K562 (cell line): ENCODE data around the gene NTSR2.

Experiments used
- EP300 ChIP-seq: IDR thresholded peaks from 2 replicates; pipeline ENCODE4 v1.6.1; 2012; ENCODE audit warnings: low read length, improper control_type of control experiment
- GATA2 ChIP-seq: sonication (generic); formaldehyde crosslinking; IDR thresholded peaks from 2 replicates; pipeline ENCODE4 v1.4.0; 2020; ENCODE audit warnings: mild to moderate bottlenecking, missing genetic modification reagents
- L3MBTL2 ChIP-seq: fragments of 450-650 bp; IDR thresholded peaks from 2 replicates; pipeline ENCODE4 v1.6.1; 2016; ENCODE audit warnings: mild to moderate bottlenecking, moderate library complexity
- PML ChIP-seq: IDR thresholded peaks from 2 replicates; pipeline ENCODE4 v1.6.1; 2012; ENCODE audit warnings: low read length, inconsistent platforms
- POLR2A ChIP-seq: fragments of 450-650 bp; conservative IDR thresholded peaks from 2 replicates; pipeline ENCODE4 v1.6.1; 2016
- ZNF143 ChIP-seq: sonication (generic); formaldehyde crosslinking; IDR thresholded peaks from 2 replicates; pipeline ENCODE4 v1.9.0; 2022; ENCODE audit warnings: mild to moderate bottlenecking, missing genetic modification reagents
- ZNF644 ChIP-seq: fragments of 200-800 bp; sonication (Bioruptor generic); IDR thresholded peaks from 2 replicates; pipeline ENCODE4 v1.6.1; 2016; ENCODE audit warnings: low read depth, missing genetic modification characterization, missing compliant biosample characterization
- ZNF766 ChIP-seq: fragments of 200-800 bp; sonication (Bioruptor generic); conservative IDR thresholded peaks from 2 replicates; pipeline ENCODE4 v1.6.1; 2016; ENCODE audit warnings: missing genetic modification characterization, missing compliant biosample characterization
- ZZZ3 ChIP-seq: fragments of 450-650 bp; IDR thresholded peaks from 2 replicates; pipeline ENCODE4 v1.6.1; 2016; ENCODE audit warnings: antibody characterized with exemption, mild to moderate bottlenecking, moderate library complexity
- TF ChIP-seq, protein P1 (sequence below), 3 experiments: IDR thresholded peaks in 2 of 3; conservative IDR thresholded peaks in 1 of 3; 2 replicates each; pipeline ENCODE4 v1.5.1; 2011 to 2012; ENCODE audit warnings: low read length in 3 of 3, mild to moderate bottlenecking in 3 of 3, control low read depth in 2 of 3, improper control_type of control experiment in 1 of 3, inconsistent platforms in 1 of 3, low read depth in 1 of 3, mixed read lengths in 1 of 3, moderate library complexity in 1 of 3; ENCODE audit not compliant: insufficient read depth in 2 of 3

DNA sequence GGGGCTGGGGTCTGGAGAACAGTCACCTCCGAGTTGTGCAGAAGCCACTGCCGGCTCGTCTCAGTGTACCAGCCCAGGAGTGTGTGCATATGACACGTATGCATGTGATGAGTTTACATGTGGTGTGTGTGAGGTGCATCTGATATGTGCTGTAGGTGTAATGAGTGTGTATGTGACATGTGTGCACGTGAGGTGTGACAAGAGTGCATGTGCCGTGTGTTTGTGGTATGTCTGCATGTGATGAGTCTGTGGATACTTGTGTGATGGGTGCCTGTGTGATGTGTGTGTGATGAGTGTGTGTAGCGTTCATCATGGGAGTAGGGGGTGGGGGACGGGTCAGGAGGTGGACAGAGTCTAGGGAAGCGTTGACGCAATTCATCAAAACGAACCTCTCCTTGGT lies 12.8 kb downstream of the NTSR2 start:
- TF ChIP-seq GATA2 (CRISPR knock-in tag): no peak
- TF ChIP-seq ZNF143 (CRISPR knock-in tag): no peak
- no peak for TF ChIP-seq ZNF766 (CRISPR knock-in tag)
- TF ChIP-seq, protein P1, sequence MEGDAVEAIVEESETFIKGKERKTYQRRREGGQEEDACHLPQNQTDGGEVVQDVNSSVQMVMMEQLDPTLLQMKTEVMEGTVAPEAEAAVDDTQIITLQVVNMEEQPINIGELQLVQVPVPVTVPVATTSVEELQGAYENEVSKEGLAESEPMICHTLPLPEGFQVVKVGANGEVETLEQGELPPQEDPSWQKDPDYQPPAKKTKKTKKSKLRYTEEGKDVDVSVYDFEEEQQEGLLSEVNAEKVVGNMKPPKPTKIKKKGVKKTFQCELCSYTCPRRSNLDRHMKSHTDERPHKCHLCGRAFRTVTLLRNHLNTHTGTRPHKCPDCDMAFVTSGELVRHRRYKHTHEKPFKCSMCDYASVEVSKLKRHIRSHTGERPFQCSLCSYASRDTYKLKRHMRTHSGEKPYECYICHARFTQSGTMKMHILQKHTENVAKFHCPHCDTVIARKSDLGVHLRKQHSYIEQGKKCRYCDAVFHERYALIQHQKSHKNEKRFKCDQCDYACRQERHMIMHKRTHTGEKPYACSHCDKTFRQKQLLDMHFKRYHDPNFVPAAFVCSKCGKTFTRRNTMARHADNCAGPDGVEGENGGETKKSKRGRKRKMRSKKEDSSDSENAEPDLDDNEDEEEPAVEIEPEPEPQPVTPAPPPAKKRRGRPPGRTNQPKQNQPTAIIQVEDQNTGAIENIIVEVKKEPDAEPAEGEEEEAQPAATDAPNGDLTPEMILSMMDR (IDR thresholded peaks at IDR 0.05 in 2 of 3, conservative IDR thresholded peaks at IDR 0.05 in 1 of 3; ENCODE audit: insufficient read depth in 2 of 3, low read depth in 1 of 3, low read length in 3 of 3): no peak
- no peak for TF ChIP-seq ZNF644 (tag)
- TF ChIP-seq POLR2A: no peak
- TF ChIP-seq ZZZ3: no peak
- TF ChIP-seq EP300: no peak
- TF ChIP-seq PML: no peak
- no peak for TF ChIP-seq L3MBTL2
